ENCODE measurements around the gene CYP26B1. TPM values are rescaled to one million over a fixed set of nuclear protein-coding genes. Genes with fewer than 3 reads are reported as not detected.
A peak's percentile ranks its signal among the peaks of the same experiment; 100 is the strongest.

Gene CYP26B1
- total RNA-seq, 1 experiment from 2014 or later: 0.20 TPM

- Histone ChIP-seq H2BK20ac (ENCODE audit: low read depth, low read length, poor library complexity, severe bottlenecking) (no peak overlapping the region), H3K79me1 (ENCODE audit: insufficient read depth, low read depth, low read length, poor library complexity, severe bottlenecking) (no peaks in the 10 kb centered on the region), H3K4ac (ENCODE audit: low read depth, low read length) (no peak overlapping the region), H3K79me2 (ENCODE audit: insufficient read depth, low read length) (no peaks in the 10 kb centered on the region), H3K27me3 (ENCODE audit: insufficient read depth, low read length) (no peaks in the 10 kb centered on the region), H4K8ac (replicated peaks; ENCODE audit: insufficient read length, low read depth, low read length) (no peak overlapping the region), H4K5ac (ENCODE audit: insufficient read length, low read depth, low read length) (no peak overlapping the region), H2BK120ac (ENCODE audit: low read depth, low read length, poor library complexity, severe bottlenecking) (no peak overlapping the region), H3K23ac (ENCODE audit: insufficient read length, low read depth, low read length) (no peak overlapping the region), H2BK12ac (ENCODE audit: insufficient read length, low read depth, low read length) (no peak overlapping the region), H4K91ac (ENCODE audit: insufficient read length, low read depth, low read length) (no peak overlapping the region), H3K56ac (ENCODE audit: insufficient read length, low read depth, low read length) (no peak overlapping the region), H3K27ac (ENCODE audit: insufficient read length, low read depth, low read length) (no peak overlapping the region), H2AFZ (ENCODE audit: low read length) (no peak overlapping the region), H3T11ph (ENCODE audit: low read length) (no peak overlapping the region), H4K20me1 (ENCODE audit: control insufficient read depth, insufficient read depth, insufficient read length) (no peaks in the 10 kb centered on the region), H3K4me1 (ENCODE audit: insufficient read depth, low read length) (no peaks in the 10 kb centered on the region), H2AK5ac (ENCODE audit: insufficient read length, low read length) (no peak overlapping the region), H3K4me2 (ENCODE audit: insufficient read depth, insufficient read length, low read length) (no peak overlapping the region), H3K14ac (ENCODE audit: insufficient read depth, low read length) (no peak overlapping the region), H2BK15ac (ENCODE audit: low read depth, low read length) (no peak overlapping the region), H3K23me2 (ENCODE audit: insufficient read length, low read depth, low read length, poor library complexity, severe bottlenecking) (no peaks in the 10 kb centered on the region), H3K18ac (ENCODE audit: insufficient read length, low read depth, low read length) (no peak overlapping the region), H3K9me3 (ENCODE audit: control insufficient read depth, low read depth, low read length) (no peaks in the 10 kb centered on the region), H2BK5ac (ENCODE audit: insufficient read length, low read length) (no peak overlapping the region), H3K9ac (ENCODE audit: extremely low read depth, insufficient read length, low read length) (no peak overlapping the region)
- Mint-ChIP-seq H3K27ac (no peak overlapping the region), H3K4me3 (no peak overlapping the region), H3K27me3 (ENCODE audit: low read depth) (peaks cover 10% of the 10 kb centered on the region; the same call in 1 of the 2 replicates), H3K36me3 (ENCODE audit: insufficient read depth in 1 of 3, low read depth in 3 of 3) (no peaks in the 10 kb centered on the region), H3K9me3 (no peaks in the 10 kb centered on the region; a peak in 1 of 5 replicates), H3K4me1 (no peaks in the 10 kb centered on the region)
- WGBS (ENCODE audit: extremely low coverage, insufficient read length, low lambda C conversion rate): no CpG with 5 or more reads among the region's 8 CpGs
- no peak for TF ChIP-seq CTCF (conservative IDR thresholded peaks at IDR 0.05)
- peak; percentile 6 for DNase-seq
Measured at GRCh38 chr2:72097276-72097675, 50.4 kb downstream of the CYP26B1 start.
